GM18520 (cell line): ENCODE data around the gene ZBTB20.

ENCODE experiments used
- ATAC-seq: cut with Tn5 transposase; IDR thresholded peaks from one replicate; pipeline ENCODE4 v1.9.1; 2021; ENCODE audit not compliant: unreplicated experiment

The ZBTB20 gene

GRCh38 chr3:115089481-115089880 lies 57.6 kb downstream of the ZBTB20 start:
- no peak for ATAC-seq

GRCh38 chr3:115087512-115087911 lies 59.6 kb downstream of the ZBTB20 start:
- ATAC-seq, result no peak

- ATAC-seq, result no peak
Measured at GRCh38 chr3:115086344-115086743, 60.7 kb downstream of the ZBTB20 start.

GRCh38 chr3:115085197-115085865 lies 61.8 kb downstream of the ZBTB20 start:
- ATAC-seq, result no peak

- no peak for ATAC-seq
Measured at GRCh38 chr3:115084686-115085085, 62.4 kb downstream of the ZBTB20 start.

GRCh38 chr3:115082260-115082659 lies 64.8 kb downstream of the ZBTB20 start:
- ATAC-seq, result no peak

GRCh38 chr3:115081444-115081843 lies 65.6 kb downstream of the ZBTB20 start:
- no peak for ATAC-seq

GRCh38 chr3:115077501-115078250 lies 69.4 kb downstream of the ZBTB20 start:
- ATAC-seq, result no peak

- ATAC-seq, result no peak
Measured at GRCh38 chr3:115074502-115074901, 72.6 kb downstream of the ZBTB20 start.

- no peak for ATAC-seq
Measured at GRCh38 chr3:115072265-115073021, 74.6 kb downstream of the ZBTB20 start.

GRCh38 chr3:115071601-115072000 lies 75.5 kb downstream of the ZBTB20 start:
- no peak for ATAC-seq

GRCh38 chr3:115071166-115071565 lies 75.9 kb downstream of the ZBTB20 start:
- no peak for ATAC-seq

GRCh38 chr3:115068799-115069198 lies 78.3 kb downstream of the ZBTB20 start:
- ATAC-seq, result no peak

- no peak for ATAC-seq
Measured at GRCh38 chr3:115062412-115062956, 84.6 kb downstream of the ZBTB20 start.

GRCh38 chr3:115062009-115062408 lies 85.1 kb downstream of the ZBTB20 start:
- ATAC-seq, result no peak

GRCh38 chr3:115052906-115053305 lies 94.2 kb downstream of the ZBTB20 start:
- no peak for ATAC-seq

GRCh38 chr3:115042351-115042750 lies 104.7 kb downstream of the ZBTB20 start:
- ATAC-seq, result no peak

- no peak for ATAC-seq
Measured at GRCh38 chr3:115040673-115041286, 106.3 kb downstream of the ZBTB20 start.

GRCh38 chr3:115040246-115040645 lies 106.8 kb downstream of the ZBTB20 start:
- no peak for ATAC-seq

- ATAC-seq, result no peak
Measured at GRCh38 chr3:115038817-115039216, 108.3 kb downstream of the ZBTB20 start.

- no peak for ATAC-seq
Measured at GRCh38 chr3:115022835-115023398, 124.2 kb downstream of the ZBTB20 start.
